HCT116 (cell line): Measurements from ENCODE around the gene CD99L2.

Experiments used
- CTCF ChIP-seq, 3 experiments: fragments of 200-600 bp in 1 of 3; sonication (generic) in 1 of 3; IDR thresholded peaks in 2 of 3; conservative IDR thresholded peaks in 1 of 3; 2 replicates each; pipeline ENCODE4 v1.5.1; 2012 to 2017; ENCODE audit warnings: low read depth in 2 of 3, low read length in 2 of 3, antibody characterized with exemption in 1 of 3, borderline replicate concordance in 1 of 3, control low read depth in 1 of 3, mild to moderate bottlenecking in 1 of 3, mixed read lengths in 1 of 3, mixed run types in 1 of 3, moderate library complexity in 1 of 3; ENCODE audit not compliant: insufficient read depth in 1 of 3
- EZH2 ChIP-seq: fragments of 200-600 bp; sonication (generic); IDR thresholded peaks from 2 replicates; pipeline ENCODE4 v1.6.1; 2017; ENCODE audit warnings: antibody characterized with exemption, mixed run types
- FOSL1 ChIP-seq: IDR thresholded peaks from 2 replicates; pipeline ENCODE4 v1.6.1; 2012; ENCODE audit warnings: low read depth
- POLR2A ChIP-seq: IDR thresholded peaks from 2 replicates; pipeline ENCODE4 v1.7.0; 2011; ENCODE audit warnings: borderline replicate concordance; ENCODE audit not compliant: insufficient read depth, insufficient read length; ENCODE audit errors: extremely low read depth
- POLR2AphosphoS5 ChIP-seq: IDR thresholded peaks from 2 replicates; pipeline ENCODE4 v1.6.1; 2011; ENCODE audit warnings: mild to moderate bottlenecking, low read depth, low read length, moderate library complexity
- RAD21 ChIP-seq: IDR thresholded peaks from 2 replicates; pipeline ENCODE4 v1.6.1; 2012; ENCODE audit warnings: low read depth, mild to moderate bottlenecking
- SIN3A ChIP-seq: IDR thresholded peaks from 2 replicates; pipeline ENCODE4 v1.6.1; 2012; ENCODE audit warnings: low read depth
- SP1 ChIP-seq: IDR thresholded peaks from 2 replicates; pipeline ENCODE4 v1.6.1; 2012; ENCODE audit warnings: low read depth
- ZNF274 ChIP-seq: fragments of 200-500 bp; sonication (Bioruptor generic); IDR thresholded peaks from 2 replicates; pipeline ENCODE4 v1.6.1; 2014; ENCODE audit warnings: mild to moderate bottlenecking, low read depth, low read length, inconsistent platforms
- TF ChIP-seq, protein P1 (sequence below): IDR thresholded peaks from 2 replicates; pipeline ENCODE4 v1.6.1; 2012

GRCh38 chrX:150933945-150934350 lies 35.5 kb upstream of the CD99L2 start:
- TF ChIP-seq, protein P1, sequence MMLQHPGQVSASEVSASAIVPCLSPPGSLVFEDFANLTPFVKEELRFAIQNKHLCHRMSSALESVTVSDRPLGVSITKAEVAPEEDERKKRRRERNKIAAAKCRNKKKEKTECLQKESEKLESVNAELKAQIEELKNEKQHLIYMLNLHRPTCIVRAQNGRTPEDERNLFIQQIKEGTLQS = no peak
- TF ChIP-seq POLR2A = no peak
- no peak for TF ChIP-seq CTCF (IDR thresholded peaks at IDR 0.05 in 2 of 3, conservative IDR thresholded peaks at IDR 0.05 in 1 of 3; ENCODE audit: borderline replicate concordance in 1 of 3, insufficient read depth in 1 of 3, low read depth in 2 of 3, low read length in 2 of 3)
- TF ChIP-seq SIN3A = no peak
- no peak for TF ChIP-seq EZH2
- no peak for TF ChIP-seq POLR2AphosphoS5
- TF ChIP-seq ZNF274 = no peak
- TF ChIP-seq SP1 = no peak
- no peak for TF ChIP-seq RAD21
- TF ChIP-seq FOSL1 = no peak
